ENCODE measurements around the gene RABL2A.
"Not testable (repeated sequence)": the region's sequence is repeated elsewhere in the genome, so short reads cannot be mapped to it uniquely, and the experiment has no call there.

RABL2A gene

GRCh38 chr2:113606036-113606435 is 21.0 kb upstream of the RABL2A start:
- not testable (repeated sequence) for DNase-seq (ENCODE audit: low spot score); FAIRE-seq

- not testable (repeated sequence) for DNase-seq (ENCODE audit: low spot score); FAIRE-seq
These were observed 17.2 kb upstream of the RABL2A start for GRCh38 chr2:113609822-113610221.

GRCh38 chr2:113621002-113621401 is 6.1 kb upstream of the RABL2A start:
- not testable (repeated sequence) for FAIRE-seq; DNase-seq (ENCODE audit: low spot score)

- not testable (repeated sequence) for FAIRE-seq; DNase-seq (ENCODE audit: low spot score)
These were observed 1.2 kb upstream of the RABL2A start for GRCh38 chr2:113625906-113626305.

GRCh38 chr2:113632849-113633345 is 5.8 kb downstream of the RABL2A start:
- not testable (repeated sequence) for DNase-seq (ENCODE audit: low spot score); FAIRE-seq

- FAIRE-seq; DNase-seq (ENCODE audit: low spot score): not testable (repeated sequence)
These were observed 8.3 kb downstream of the RABL2A start for GRCh38 chr2:113635358-113635757.

GRCh38 chr2:113636226-113636625 is 9.2 kb downstream of the RABL2A start:
- not testable (repeated sequence) for DNase-seq (ENCODE audit: low spot score)
- FAIRE-seq, result peak; percentile 48

- not testable (repeated sequence) for DNase-seq (ENCODE audit: low spot score); FAIRE-seq
These were observed 11.0 kb downstream of the RABL2A start for GRCh38 chr2:113638084-113638483.

GRCh38 chr2:113646217-113646616 is 19.2 kb downstream of the RABL2A start:
- DNase-seq (ENCODE audit: low spot score); FAIRE-seq: not testable (repeated sequence)

GRCh38 chr2:113650834-113651815 is 24.1 kb downstream of the RABL2A start:
- not testable (repeated sequence) for FAIRE-seq

GRCh38 chr2:113652599-113652998 is 25.5 kb downstream of the RABL2A start:
- FAIRE-seq; DNase-seq (ENCODE audit: low spot score): not testable (repeated sequence)

More at GRCh38 chr2:113650834-113651815, 24.1 kb downstream of the RABL2A start:
- DNase-seq (ENCODE audit: low spot score), result not testable (repeated sequence)

GRCh38 chr2:113656031-113656624 is 29.1 kb downstream of the RABL2A start:
- not testable (repeated sequence) for DNase-seq (ENCODE audit: low spot score); FAIRE-seq

- DNase-seq (ENCODE audit: low spot score); FAIRE-seq: not testable (repeated sequence)
These were observed 30.7 kb downstream of the RABL2A start for GRCh38 chr2:113657735-113658134.

GRCh38 chr2:113663285-113664060 is 36.4 kb downstream of the RABL2A start:
- peak; percentile 67 for FAIRE-seq

GRCh38 chr2:113664761-113665533 is 37.9 kb downstream of the RABL2A start:
- DNase-seq (ENCODE audit: low spot score); FAIRE-seq: not testable (repeated sequence)

More at GRCh38 chr2:113663285-113664060, 36.4 kb downstream of the RABL2A start:
- DNase-seq (ENCODE audit: low spot score), result not testable (repeated sequence)

- not testable (repeated sequence) for FAIRE-seq; DNase-seq (ENCODE audit: low spot score)
These were observed 41.9 kb downstream of the RABL2A start for GRCh38 chr2:113669013-113669412.

- no peak for DNase-seq (ENCODE audit: low spot score)
These were observed 45.4 kb downstream of the RABL2A start for GRCh38 chr2:113672326-113672932.

GRCh38 chr2:113675875-113676274 is 48.8 kb downstream of the RABL2A start:
- no peak for FAIRE-seq

More at GRCh38 chr2:113672326-113672932, 45.4 kb downstream of the RABL2A start:
- FAIRE-seq, result no peak

GRCh38 chr2:113676623-113677266 is 49.7 kb downstream of the RABL2A start:
- no peak for FAIRE-seq

More at GRCh38 chr2:113675875-113676274, 48.8 kb downstream of the RABL2A start:
- no peak for DNase-seq (ENCODE audit: low spot score)

More at GRCh38 chr2:113676623-113677266, 49.7 kb downstream of the RABL2A start:
- no peak for DNase-seq (ENCODE audit: low spot score)
